Measurements from ENCODE around the gene PRR29. TPM values are rescaled to one million over a fixed set of nuclear protein-coding genes. Genes with fewer than 3 reads are reported as not detected.

The PRR29 gene
- polyA plus RNA-seq, 1 of the 3 experiments (the other 2 are of a cell fraction) = 2.7 TPM

DNA sequence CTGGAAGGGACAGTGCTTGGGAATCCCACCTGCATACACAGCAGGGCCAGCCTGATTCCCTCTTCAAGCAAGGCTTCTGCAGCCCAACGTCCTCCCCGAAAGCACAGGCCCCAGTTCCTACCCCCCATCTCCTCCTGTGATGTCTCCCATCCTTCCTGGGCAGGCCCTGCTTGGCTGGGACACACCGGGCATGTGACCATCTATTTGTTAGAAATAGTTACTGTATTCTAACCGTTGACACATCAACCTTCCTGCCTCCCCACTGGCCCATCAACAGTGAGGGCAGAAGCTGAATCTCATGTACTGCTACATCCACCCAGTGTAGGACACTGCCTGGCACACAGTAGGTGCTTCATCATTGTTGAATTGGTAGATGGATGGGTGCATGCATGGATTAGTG, 10.7 kb downstream of the PRR29 start (continued):
- no peak for TF ChIP-seq REST (IDR thresholded peaks at IDR 0.05; ENCODE audit: low read depth, low read length)
- TF ChIP-seq EP300 (IDR thresholded peaks at IDR 0.05; ENCODE audit: borderline replicate concordance in 1 of 2, low read depth in 1 of 2, low read length in 1 of 2) = no peak

- no peaks in the 10 kb centered on the region; the same call in 1 of the 2 replicates for H3K27me3 ChIP-seq (ENCODE audit: insufficient read depth)
- H3K4me2 ChIP-seq = 0 out of 2 replicates have a peak overlapping the region, but pooled peaks have one; percentile 10
- no peak overlapping the region for H3K27ac ChIP-seq (ENCODE audit: low read depth in 2 of 2, low read length in 1 of 2)
- peaks cover 0 to 21% of the 10 kb centered on the region in 2 experiments; a peak in 1 of 4 replicates for H3K4me1 ChIP-seq (ENCODE audit: control insufficient read depth in 1 of 2, insufficient read depth in 2 of 2, low read depth in 1 of 2, low read length in 1 of 2)
- no peaks in the 10 kb centered on the region for H3K9me3 ChIP-seq
- ChIA-PET POLR2A (no interaction called here), CTCF (interaction anchor here (0.7 to 2.8 kb wide), 9 partner anchors 14 to 124 kb away, joined by 3 to 9 read pairs (median 5); no protein-coding TSS in a partner anchor)
- no peak overlapping the region for H3K4me3 ChIP-seq (ENCODE audit: low read depth in 2 of 2, low read length in 1 of 2)
- no peaks in the 10 kb centered on the region for H4K20me1 ChIP-seq (ENCODE audit: insufficient read depth)
- no peaks in the 10 kb centered on the region for H3K36me3 ChIP-seq (replicated peaks in 1 of 2; ENCODE audit: control insufficient read depth in 1 of 2, insufficient read depth in 2 of 2, low read length in 1 of 2)
- no peaks in the 10 kb centered on the region for H3K79me2 ChIP-seq (ENCODE audit: insufficient read depth)
- no peak overlapping the region for H3K9ac ChIP-seq
- DNase-seq = no peak
- no peaks in the 10 kb centered on the region for H3K9me2 ChIP-seq
- 59% methylated on average over 8 of the region's 8 CpGs for WGBS (ENCODE audit: low lambda C conversion rate)
- no peaks in the 10 kb centered on the region for H3F3A ChIP-seq (replicated peaks; ENCODE audit: insufficient read depth)
- TF ChIP-seq NRF1 (IDR thresholded peaks at IDR 0.05; ENCODE audit: low read depth, low read length) = no peak
- TF ChIP-seq TCF12 (IDR thresholded peaks at IDR 0.05) = peak; percentile 52
- H2AFZ ChIP-seq (ENCODE audit: low read depth) = no peak overlapping the region
Measured at GRCh38 chr17:64009571-64010402, 11.6 kb downstream of the PRR29 start.

- no peak for TF ChIP-seq GABPA (IDR thresholded peaks at IDR 0.05; ENCODE audit: low read depth)
- Histone ChIP-seq H3K36me3 (replicated peaks in 1 of 2; ENCODE audit: control insufficient read depth in 1 of 2, insufficient read depth in 2 of 2, low read length in 1 of 2) (no peaks in the 10 kb centered on the region), H3K4me1 (ENCODE audit: control insufficient read depth in 1 of 2, insufficient read depth in 2 of 2, low read depth in 1 of 2, low read length in 1 of 2) (no peaks in the 10 kb centered on the region), H3K9me2 (no peaks in the 10 kb centered on the region), H3K9me3 (no peaks in the 10 kb centered on the region), H3K4me2 (no peak overlapping the region), H2AFZ (ENCODE audit: low read depth) (no peak overlapping the region), H3K27ac (ENCODE audit: low read depth in 2 of 2, low read length in 1 of 2) (no peak overlapping the region), H3K4me3 (ENCODE audit: low read depth in 2 of 2, low read length in 1 of 2) (no peak overlapping the region), H4K20me1 (ENCODE audit: insufficient read depth) (no peaks in the 10 kb centered on the region), H3K9ac (no peak overlapping the region), H3F3A (replicated peaks; ENCODE audit: insufficient read depth) (no peaks in the 10 kb centered on the region), H3K79me2 (ENCODE audit: insufficient read depth) (no peaks in the 10 kb centered on the region), H3K27me3 (ENCODE audit: insufficient read depth) (no peaks in the 10 kb centered on the region; the same call in 1 of the 2 replicates)
- DNase-seq = no peak
- 82% methylated on average over 6 of the region's 6 CpGs for WGBS (ENCODE audit: low lambda C conversion rate)
- CTCF ChIA-PET = no interaction called here
- POLR2A ChIA-PET = no interaction called here
Measured at GRCh38 chr17:64015447-64015846, 17.3 kb downstream of the PRR29 start.

Measured in SK-N-SH (cell line).